ENCODE measurements around the gene CTR9. TPM values are rescaled to one million over a fixed set of nuclear protein-coding genes. Genes with fewer than 3 reads are reported as not detected.

Gene CTR9
- total RNA-seq, 4 donors from 2014 or later, result 14.5 to 26.4 (median 19.6) TPM

- no peak overlapping the region for H3K4me3 ChIP-seq
- H3K27ac ChIP-seq, result no peak overlapping the region
- TF ChIP-seq EP300 (IDR thresholded peaks at IDR 0.05) (no peak), POLR2A (IDR thresholded peaks at IDR 0.05) (no peak)
- TF ChIP-seq, protein P1, sequence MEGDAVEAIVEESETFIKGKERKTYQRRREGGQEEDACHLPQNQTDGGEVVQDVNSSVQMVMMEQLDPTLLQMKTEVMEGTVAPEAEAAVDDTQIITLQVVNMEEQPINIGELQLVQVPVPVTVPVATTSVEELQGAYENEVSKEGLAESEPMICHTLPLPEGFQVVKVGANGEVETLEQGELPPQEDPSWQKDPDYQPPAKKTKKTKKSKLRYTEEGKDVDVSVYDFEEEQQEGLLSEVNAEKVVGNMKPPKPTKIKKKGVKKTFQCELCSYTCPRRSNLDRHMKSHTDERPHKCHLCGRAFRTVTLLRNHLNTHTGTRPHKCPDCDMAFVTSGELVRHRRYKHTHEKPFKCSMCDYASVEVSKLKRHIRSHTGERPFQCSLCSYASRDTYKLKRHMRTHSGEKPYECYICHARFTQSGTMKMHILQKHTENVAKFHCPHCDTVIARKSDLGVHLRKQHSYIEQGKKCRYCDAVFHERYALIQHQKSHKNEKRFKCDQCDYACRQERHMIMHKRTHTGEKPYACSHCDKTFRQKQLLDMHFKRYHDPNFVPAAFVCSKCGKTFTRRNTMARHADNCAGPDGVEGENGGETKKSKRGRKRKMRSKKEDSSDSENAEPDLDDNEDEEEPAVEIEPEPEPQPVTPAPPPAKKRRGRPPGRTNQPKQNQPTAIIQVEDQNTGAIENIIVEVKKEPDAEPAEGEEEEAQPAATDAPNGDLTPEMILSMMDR (IDR thresholded peaks at IDR 0.05), result no peak
- no peaks in the 10 kb centered on the region for H3K4me1 ChIP-seq
- no peak for DNase-seq (ENCODE audit: low spot score in 2 of 2)
- H3K36me3 ChIP-seq, result no peaks in the 10 kb centered on the region
- H3K9me3 ChIP-seq, result no peaks in the 10 kb centered on the region
- WGBS, 2 donors, result 57 to 66% methylated on average over 2 of the region's 2 CpGs
- no peaks in the 10 kb centered on the region for H3K27me3 ChIP-seq
Measured at GRCh38 chr11:10823152-10823579, 72.1 kb downstream of the CTR9 start.

DNA sequence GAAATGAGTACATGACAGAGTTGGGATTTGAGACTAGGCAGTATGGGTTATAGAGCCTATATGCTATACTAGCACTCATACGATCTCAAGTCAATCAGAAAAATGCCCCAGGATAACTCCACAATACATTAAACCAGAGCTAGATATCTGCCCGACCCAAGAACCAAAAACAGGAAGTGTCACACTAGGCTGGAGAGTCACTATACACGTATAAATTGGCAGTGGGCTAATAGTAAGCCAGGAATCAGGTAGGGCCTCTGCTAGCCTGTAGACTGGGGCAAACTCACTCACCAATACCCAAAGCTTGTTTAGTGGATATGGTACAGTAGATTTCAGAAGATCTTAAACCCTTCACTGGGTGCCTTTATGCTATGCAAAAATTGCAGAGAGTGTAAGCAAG lies 73.8 kb downstream of the CTR9 start:
- H3K4me3 ChIP-seq, result no peak overlapping the region
- H3K9me3 ChIP-seq, result no peaks in the 10 kb centered on the region
- H3K27me3 ChIP-seq, result no peaks in the 10 kb centered on the region
- no peak for DNase-seq (ENCODE audit: low spot score in 2 of 2)
- H3K4me1 ChIP-seq, result no peaks in the 10 kb centered on the region
- 66 to 67% methylated on average over 3 of the region's 3 CpGs for WGBS, 2 donors
- H3K36me3 ChIP-seq, result no peaks in the 10 kb centered on the region
- H3K27ac ChIP-seq, result no peak overlapping the region
- TF ChIP-seq EP300 (IDR thresholded peaks at IDR 0.05), result no peak
- TF ChIP-seq, protein P1 (IDR thresholded peaks at IDR 0.05), result no peak
- TF ChIP-seq POLR2A (IDR thresholded peaks at IDR 0.05), result no peak

- Histone ChIP-seq H3K36me3 (no peaks in the 10 kb centered on the region), H3K27ac (no peak overlapping the region), H3K9me3 (no peaks in the 10 kb centered on the region), H3K27me3 (no peaks in the 10 kb centered on the region), H3K4me3 (no peak overlapping the region), H3K4me1 (no peaks in the 10 kb centered on the region)
- whole genome bisulfite sequencing, 2 donors, result 92 to 98% methylated on average over 2 of the region's 2 CpGs
- DNase-seq (ENCODE audit: low spot score in 2 of 2), result no peak
- TF ChIP-seq EP300 (IDR thresholded peaks at IDR 0.05), result no peak
- TF ChIP-seq, protein P1 (IDR thresholded peaks at IDR 0.05), result no peak
- no peak for TF ChIP-seq POLR2A (IDR thresholded peaks at IDR 0.05)
Measured at GRCh38 chr11:10828402-10828801, 77.4 kb downstream of the CTR9 start.

GRCh38 chr11:10829139-10829538 lies 78.1 kb downstream of the CTR9 start:
- H3K4me3 ChIP-seq, result no peak overlapping the region
- no peaks in the 10 kb centered on the region for H3K4me1 ChIP-seq
- no peaks in the 10 kb centered on the region for H3K9me3 ChIP-seq
- no peaks in the 10 kb centered on the region for H3K36me3 ChIP-seq
- TF ChIP-seq EP300 (IDR thresholded peaks at IDR 0.05), result no peak
- TF ChIP-seq, protein P1 (IDR thresholded peaks at IDR 0.05), result no peak
- TF ChIP-seq POLR2A (IDR thresholded peaks at IDR 0.05), result no peak
- no peak for DNase-seq (ENCODE audit: low spot score in 2 of 2)
- no peaks in the 10 kb centered on the region for H3K27me3 ChIP-seq
- H3K27ac ChIP-seq, result no peak overlapping the region
- 89 to 93% methylated on average over 4 of the region's 4 CpGs for WGBS, 2 donors

Small RNA genes within 50 kb of the gene (small RNA-seq; reads per million reads assigned to genes)
- not detected for gene RF00019
- gene SNORD97, result not detected

Other genes with a start within 250 kb of the CTR9 start
- gene RNF141, start 210.1 kb upstream of the CTR9 start, total RNA-seq, result 10 to 100 TPM; 27.6 to 49.2 (median 40.5) TPM
- 100 to 1,000 TPM in 1 of 4 donors, 10 to 100 TPM in 3; 36.1 to 104 (median 71.9) TPM for gene LYVE1, start 182.6 kb upstream of the CTR9 start, total RNA-seq
- 10 to 100 TPM in 2 of 4 donors, 1 to 10 TPM in 2; 5.9 to 23.1 (median 11.4) TPM for gene IRAG1, start 57.5 kb upstream of the CTR9 start, total RNA-seq
- gene EIF4G2, start 57.7 kb downstream of the CTR9 start, total RNA-seq, result 100 to 1,000 TPM; 218 to 274 (median 249) TPM
- 10 to 100 TPM; 26.2 to 35.2 (median 34.7) TPM for gene ZBED5, start 106.8 kb downstream of the CTR9 start, total RNA-seq

Measured in tibial nerve (tissue), 4 donors.